NK-92 treated with Interleukin-12 subunit alpha and Interleukin-12 subunit beta, amount 100 ng/mL, for 24 hours (cell line): ENCODE data around the gene CNTNAP1.

ENCODE experiments used
- DNase-seq: peaks from one replicate; lab custom pipeline; 2025; lab: John Stamatoyannopoulos, UW

The CNTNAP1 gene

GRCh38 chr17:42685831-42686230, 3.5 kb downstream of the CNTNAP1 start:
- no peak for DNase-seq

- no peak for DNase-seq
Observed at GRCh38 chr17:42686520-42687128, 4.3 kb downstream of the CNTNAP1 start.

- DNase-seq: no peak
Observed at GRCh38 chr17:42687707-42688320, 5.5 kb downstream of the CNTNAP1 start.

GRCh38 chr17:42690596-42690995, 8.3 kb downstream of the CNTNAP1 start:
- DNase-seq: no peak

- DNase-seq: no peak
Observed at GRCh38 chr17:42691021-42691545, 8.8 kb downstream of the CNTNAP1 start.

- DNase-seq: no peak
Observed at GRCh38 chr17:42692489-42692888, 10.2 kb downstream of the CNTNAP1 start.

GRCh38 chr17:42694524-42694923, 12.2 kb downstream of the CNTNAP1 start:
- no peak for DNase-seq

- DNase-seq: no peak
Observed at GRCh38 chr17:42695500-42695899, 13.2 kb downstream of the CNTNAP1 start.

- no peak for DNase-seq
Observed at GRCh38 chr17:42697108-42697811, 14.9 kb downstream of the CNTNAP1 start.

- DNase-seq: no peak
Observed at GRCh38 chr17:42698736-42699414, 16.5 kb downstream of the CNTNAP1 start.

GRCh38 chr17:42699415-42699740, 17.0 kb downstream of the CNTNAP1 start:
- DNase-seq: no peak

GRCh38 chr17:42700586-42701289, 18.4 kb downstream of the CNTNAP1 start:
- DNase-seq: no peak

GRCh38 chr17:42702446-42702845, 20.1 kb downstream of the CNTNAP1 start:
- DNase-seq: no peak

- no peak for DNase-seq
Observed at GRCh38 chr17:42704490-42704836, 22.1 kb downstream of the CNTNAP1 start.

GRCh38 chr17:42704837-42705494, 22.6 kb downstream of the CNTNAP1 start:
- peak; percentile 45 for DNase-seq

- DNase-seq: no peak
Observed at GRCh38 chr17:42706732-42707131, 24.4 kb downstream of the CNTNAP1 start.

- peak; percentile 84 for DNase-seq
Observed at GRCh38 chr17:42708588-42708987, 26.3 kb downstream of the CNTNAP1 start.

GRCh38 chr17:42709561-42709960, 27.2 kb downstream of the CNTNAP1 start:
- DNase-seq: peak; percentile 55

GRCh38 chr17:42720996-42721583, 38.8 kb downstream of the CNTNAP1 start:
- no peak for DNase-seq

GRCh38 chr17:42723636-42724035, 41.3 kb downstream of the CNTNAP1 start:
- DNase-seq: no peak

GRCh38 chr17:42725143-42725542, 42.8 kb downstream of the CNTNAP1 start:
- no peak for DNase-seq
